Natural killer cell (primary cell): ENCODE data around the gene GKAP1. TPM values are rescaled to one million over a fixed set of nuclear protein-coding genes. Genes with fewer than 3 reads are reported as not detected.
"Not testable (repeated sequence)": the region's sequence is repeated elsewhere in the genome, so short reads cannot be mapped to it uniquely, and the experiment has no call there.

Source experiments
- ATAC-seq, 3 donors: fragments of 150-1000 bp in 2 of 3; fragments of 200-7000 bp in 1 of 3; cut with Tn5 transposase; 1 replicate in 1 of 3; 2 replicates in 2 of 3; pipeline ENCODE4 v1.10.0; 2021; ENCODE audit warnings: mild to moderate bottlenecking in 2 of 3, moderate library complexity in 2 of 3
- DNase-seq, 2 donors: peaks; one replicate each; pipeline versions ENCODE4 v3.0.0 to v3.0.0-alpha.2; 2013 to 2021; ENCODE audit warnings: mixed read lengths in 1 of 2
- H3K27ac ChIP-seq: one replicate; pipeline ENCODE4 v1.5.1; 2013; ENCODE audit warnings: mild to moderate bottlenecking, low read length
- H3K27me3 ChIP-seq: one replicate; pipeline ENCODE4 v1.6.1; 2013; ENCODE audit warnings: low read length; ENCODE audit not compliant: control insufficient read depth, insufficient read depth
- H3K36me3 ChIP-seq: one replicate; pipeline ENCODE4 v1.6.1; 2013; ENCODE audit warnings: low read length; ENCODE audit not compliant: control insufficient read depth, insufficient read depth
- H3K4me1 ChIP-seq: one replicate; pipeline ENCODE4 v1.6.1; 2013; ENCODE audit warnings: low read length; ENCODE audit not compliant: control insufficient read depth, insufficient read depth
- H3K4me3 ChIP-seq: one replicate; pipeline ENCODE4 v1.5.1; 2013; ENCODE audit warnings: low read length
- H3K9me3 ChIP-seq: one replicate; pipeline ENCODE4 v1.6.1; 2013; ENCODE audit warnings: low read length; ENCODE audit not compliant: control insufficient read depth, insufficient read depth
- H3K27ac Mint-ChIP-seq, 2 donors: one replicate each; pipeline ENCODE4 v1.8.0; 2022; ENCODE audit warnings: mild to moderate bottlenecking in 2 of 2, mixed read lengths in 2 of 2, moderate library complexity in 1 of 2
- H3K27me3 Mint-ChIP-seq, 2 donors: one replicate each; pipeline ENCODE4 v1.8.0; 2022; ENCODE audit warnings: low read depth in 2 of 2, mixed read lengths in 2 of 2
- H3K36me3 Mint-ChIP-seq: one replicate; pipeline ENCODE4 v1.8.0; 2022; ENCODE audit warnings: mixed read lengths
- H3K4me1 Mint-ChIP-seq, 2 donors: one replicate each; pipeline ENCODE4 v1.8.0; 2022; ENCODE audit warnings: mixed read lengths in 2 of 2
- H3K4me3 Mint-ChIP-seq: one replicate; pipeline ENCODE4 v1.8.0; 2022; ENCODE audit warnings: mild to moderate bottlenecking, moderate library complexity, mixed read lengths
- H3K9me3 Mint-ChIP-seq, 2 donors: one replicate each; pipeline ENCODE4 v1.8.0; 2022; ENCODE audit warnings: mixed read lengths in 2 of 2
- WGBS: methylation state at CpG from one replicate; pipeline ENCODE4 v1.1.7; 2013; ENCODE audit warnings: missing lambda C conversion rate; ENCODE audit not compliant: insufficient coverage; 5-methylcytosine and 5-hydroxymethylcytosine counted together
- intact Hi-C: fragments of 100-400 bp; cut with micrococcal nuclease; formaldehyde crosslinking; loops from one replicate; pipeline ENCODE4 v1.14.2; 2022
- total RNA-seq, 4 donors: library from RNA; stranded (reverse); fragments of 120-200 nt in 1 of 4; gene quantifications; one replicate each; pipeline versions ENCODE4 v1.2.3 to v1.2.4, GENCODE V29; 2013 to 2022
- TF ChIP-seq, protein P1 (sequence below): fragments of 200-600 bp; IDR thresholded peaks from one replicate; pipeline ENCODE4 v1.8.0; 2022; ENCODE audit warnings: antibody characterized with exemption

Gene GKAP1
- total RNA-seq, 3 donors from 2014 or later (not counting 1 experiment from before 2014, with no cell fraction given): 4.0 to 9.4 (median 5.6) TPM

DNA sequence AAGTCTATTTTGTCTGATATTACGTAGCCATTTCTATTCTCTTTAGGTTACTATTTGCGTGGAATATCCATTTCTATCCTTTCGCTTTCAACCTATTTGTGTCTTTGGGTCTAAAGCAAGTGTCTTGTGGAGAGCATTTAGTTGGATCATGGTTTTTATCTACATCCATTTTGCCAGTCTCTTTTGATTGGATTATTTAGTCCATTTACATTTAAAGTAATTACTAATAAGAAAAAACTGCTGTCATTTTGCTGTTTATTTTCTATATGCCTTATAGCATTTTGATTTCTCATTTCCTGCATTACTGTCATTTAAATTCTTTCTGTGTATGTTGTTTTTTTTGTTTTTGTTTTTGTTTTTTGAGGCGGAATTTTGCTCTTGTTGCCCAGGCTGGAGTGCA lies 83.8 kb downstream of the GKAP1 start:
- H3K27ac ChIP-seq: no peak overlapping the region
- intact Hi-C loops: no loop called here
- no peak overlapping the region for H3K4me3 Mint-ChIP-seq
- no peaks in the 10 kb centered on the region for H3K36me3 Mint-ChIP-seq
- no peak for DNase-seq
- no peaks in the 10 kb centered on the region for H3K27me3 ChIP-seq
- no peaks in the 10 kb centered on the region for H3K4me1 Mint-ChIP-seq
- H3K9me3 Mint-ChIP-seq: no peaks in the 10 kb centered on the region
- peaks cover 5 to 19% of the 10 kb centered on the region in 2 donors for H3K27me3 Mint-ChIP-seq
- H3K36me3 ChIP-seq: no peaks in the 10 kb centered on the region
- H3K9me3 ChIP-seq: no peaks in the 10 kb centered on the region
- H3K4me1 ChIP-seq: no peaks in the 10 kb centered on the region
- TF ChIP-seq, protein P1, sequence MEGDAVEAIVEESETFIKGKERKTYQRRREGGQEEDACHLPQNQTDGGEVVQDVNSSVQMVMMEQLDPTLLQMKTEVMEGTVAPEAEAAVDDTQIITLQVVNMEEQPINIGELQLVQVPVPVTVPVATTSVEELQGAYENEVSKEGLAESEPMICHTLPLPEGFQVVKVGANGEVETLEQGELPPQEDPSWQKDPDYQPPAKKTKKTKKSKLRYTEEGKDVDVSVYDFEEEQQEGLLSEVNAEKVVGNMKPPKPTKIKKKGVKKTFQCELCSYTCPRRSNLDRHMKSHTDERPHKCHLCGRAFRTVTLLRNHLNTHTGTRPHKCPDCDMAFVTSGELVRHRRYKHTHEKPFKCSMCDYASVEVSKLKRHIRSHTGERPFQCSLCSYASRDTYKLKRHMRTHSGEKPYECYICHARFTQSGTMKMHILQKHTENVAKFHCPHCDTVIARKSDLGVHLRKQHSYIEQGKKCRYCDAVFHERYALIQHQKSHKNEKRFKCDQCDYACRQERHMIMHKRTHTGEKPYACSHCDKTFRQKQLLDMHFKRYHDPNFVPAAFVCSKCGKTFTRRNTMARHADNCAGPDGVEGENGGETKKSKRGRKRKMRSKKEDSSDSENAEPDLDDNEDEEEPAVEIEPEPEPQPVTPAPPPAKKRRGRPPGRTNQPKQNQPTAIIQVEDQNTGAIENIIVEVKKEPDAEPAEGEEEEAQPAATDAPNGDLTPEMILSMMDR: no peak
- ATAC-seq: no peak
- no peak overlapping the region for H3K27ac Mint-ChIP-seq
- 95% methylated on average over 3 of the region's 4 CpGs for WGBS
- no peak overlapping the region for H3K4me3 ChIP-seq

DNA sequence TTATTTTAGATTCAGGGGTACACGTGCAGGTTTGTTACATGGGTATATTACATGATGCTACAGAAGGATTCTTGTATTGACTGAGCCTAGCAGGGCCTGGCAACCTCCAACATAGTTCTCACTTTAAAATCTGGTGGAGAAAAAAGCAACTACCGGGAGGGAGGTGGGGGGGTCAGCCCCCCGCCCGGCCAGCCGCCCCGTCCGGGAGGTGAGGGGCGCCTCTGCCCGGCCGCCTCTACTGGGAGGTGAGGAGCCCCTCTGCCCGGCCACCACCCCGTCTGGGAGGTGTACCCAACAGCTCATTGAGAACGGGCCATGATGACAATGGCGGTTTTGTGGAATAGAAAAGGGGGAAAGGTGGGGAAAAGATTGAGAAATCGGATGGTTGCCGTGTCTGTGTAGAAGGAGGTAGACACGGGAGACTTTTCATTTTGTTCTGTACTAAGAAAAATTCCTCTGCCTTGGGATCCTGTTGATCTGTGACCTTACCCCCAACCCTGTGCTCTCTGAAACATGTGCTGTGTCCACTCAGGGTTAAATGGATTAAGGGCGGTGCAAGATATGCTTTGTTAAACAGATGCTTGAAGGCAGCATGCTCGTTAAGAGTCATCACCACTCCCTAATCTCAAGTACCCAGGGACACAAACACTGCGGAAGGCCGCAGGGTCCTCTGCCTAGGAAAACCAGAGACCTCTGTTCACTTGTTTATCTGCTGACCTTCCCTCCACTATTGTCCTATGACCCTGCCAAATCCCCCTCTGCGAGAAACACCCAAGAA lies 88.8 kb downstream of the GKAP1 start:
- H3K36me3 ChIP-seq, H3K9me3 ChIP-seq, DNase-seq, H3K4me1 Mint-ChIP-seq, H3K27ac Mint-ChIP-seq, H3K36me3 Mint-ChIP-seq, H3K27ac ChIP-seq, H3K4me3 Mint-ChIP-seq, H3K4me1 ChIP-seq, intact Hi-C loops, ATAC-seq, H3K9me3 Mint-ChIP-seq, H3K27me3 ChIP-seq, H3K4me3 ChIP-seq, H3K27me3 Mint-ChIP-seq: not testable (repeated sequence)
- WGBS: 100% methylated on average over 4 of the region's 22 CpGs

DNA sequence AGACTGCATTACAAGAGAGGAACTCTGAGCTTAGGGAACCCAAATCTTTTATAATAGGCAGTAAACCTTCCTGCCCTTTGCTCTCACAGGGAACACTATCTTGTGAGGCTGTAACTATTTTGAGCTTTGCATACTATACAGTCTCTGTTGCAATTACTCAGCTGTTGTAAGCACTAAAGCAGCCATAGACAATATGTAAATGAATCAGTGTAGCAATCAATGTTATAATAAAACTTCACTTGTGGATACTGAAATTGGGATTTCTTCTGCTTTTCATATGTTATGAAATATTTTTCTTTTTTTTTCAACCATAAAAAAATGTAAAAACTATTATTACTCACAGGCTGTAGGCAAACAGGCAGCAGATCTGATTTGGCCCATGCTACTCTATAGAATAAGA lies 93.1 kb downstream of the GKAP1 start:
- Histone ChIP-seq H3K4me1 (no peaks in the 10 kb centered on the region), H3K36me3 (no peaks in the 10 kb centered on the region), H3K27me3 (peaks cover 3% of the 10 kb centered on the region), H3K9me3 (peaks cover 4% of the 10 kb centered on the region), H3K4me3 (no peak overlapping the region), H3K27ac (no peak overlapping the region)
- H3K4me3 Mint-ChIP-seq: no peak overlapping the region
- H3K36me3 Mint-ChIP-seq: no peaks in the 10 kb centered on the region
- no peak for DNase-seq
- peaks cover 0 to 10% of the 10 kb centered on the region in 2 donors for H3K27me3 Mint-ChIP-seq
- no peak overlapping the region for H3K27ac Mint-ChIP-seq
- H3K9me3 Mint-ChIP-seq: no peaks in the 10 kb centered on the region
- ATAC-seq: no peak
- TF ChIP-seq, protein P1: no peak
- intact Hi-C loops: no loop called here
- H3K4me1 Mint-ChIP-seq: no peaks in the 10 kb centered on the region

DNA sequence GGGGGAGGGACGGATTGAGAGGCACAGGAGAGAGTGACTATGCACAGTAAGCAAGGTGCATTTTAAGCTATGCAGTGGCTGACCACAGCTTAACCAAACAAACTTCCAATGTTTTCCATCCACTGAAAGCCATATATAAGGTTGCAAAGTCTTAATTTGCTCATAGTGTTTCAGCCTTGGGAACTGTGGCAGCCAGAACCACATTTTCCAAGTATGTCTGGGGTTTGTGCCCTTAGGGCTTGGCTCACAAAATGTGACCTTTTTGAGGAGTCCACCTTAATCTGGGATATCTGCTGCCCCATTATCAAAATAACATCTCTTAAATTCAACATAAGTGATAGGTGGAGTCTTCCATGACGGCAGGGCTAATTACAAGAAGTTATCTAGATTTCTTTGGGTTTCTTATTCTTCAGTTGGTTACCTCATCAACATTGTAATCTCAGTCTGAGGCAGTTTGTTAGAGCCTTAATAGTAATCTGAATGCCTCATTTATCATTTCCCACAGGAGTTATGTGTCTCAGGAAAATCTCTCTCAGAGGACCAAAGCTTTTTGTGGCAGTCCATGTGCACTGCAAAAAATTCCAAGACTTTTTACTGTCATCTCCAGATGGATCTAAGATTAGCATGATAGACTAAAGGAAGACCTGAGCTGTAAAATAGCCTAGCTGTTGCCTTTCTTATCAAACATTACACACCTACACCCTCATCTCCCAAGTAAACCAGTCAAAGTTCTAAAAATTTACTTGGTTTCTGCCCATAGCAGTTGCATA lies 94.7 kb downstream of the GKAP1 start:
- H3K4me3 Mint-ChIP-seq: no peak overlapping the region
- no peaks in the 10 kb centered on the region for H3K9me3 Mint-ChIP-seq
- H3K27me3 ChIP-seq: peaks cover 3% of the 10 kb centered on the region
- ATAC-seq: no peak
- H3K9me3 ChIP-seq: peaks cover 4% of the 10 kb centered on the region
- no peak overlapping the region for H3K27ac Mint-ChIP-seq
- WGBS: no CpG with 5 or more reads among the region's 2 CpGs
- DNase-seq: no peak
- peaks cover 0 to 10% of the 10 kb centered on the region in 2 donors for H3K27me3 Mint-ChIP-seq
- no peaks in the 10 kb centered on the region for H3K36me3 Mint-ChIP-seq
- intact Hi-C loops: no loop called here
- no peaks in the 10 kb centered on the region for H3K36me3 ChIP-seq
- no peak overlapping the region for H3K4me3 ChIP-seq
- TF ChIP-seq, protein P1: no peak
- H3K4me1 ChIP-seq: no peaks in the 10 kb centered on the region
- no peaks in the 10 kb centered on the region for H3K4me1 Mint-ChIP-seq
- no peak overlapping the region for H3K27ac ChIP-seq
